Measurements from ENCODE around the gene RIOX2.

GRCh38 chr3:97899331-97899730, 72.9 kb downstream of the RIOX2 start:
- TF ChIP-seq JUND (IDR thresholded peaks at IDR 0.05; ENCODE audit: low read length), result no peak
- no peak for TF ChIP-seq BCL11A (IDR thresholded peaks at IDR 0.05; ENCODE audit: low read depth in 2 of 2, low read length in 2 of 2)
- TF ChIP-seq CTCF (IDR thresholded peaks at IDR 0.05; ENCODE audit: control extremely low read depth in 1 of 3, insufficient read depth in 1 of 3, low read depth in 1 of 3, low read length in 3 of 3), result no peak
- no peak for TF ChIP-seq RAD21 (IDR thresholded peaks at IDR 0.05 in 1 of 2, conservative IDR thresholded peaks at IDR 0.05 in 1 of 2; ENCODE audit: low read depth in 2 of 2, low read length in 2 of 2)
- TF ChIP-seq E2F6 (IDR thresholded peaks at IDR 0.05), result no peak
- TF ChIP-seq TBP (IDR thresholded peaks at IDR 0.05; ENCODE audit: low read depth, low read length), result no peak
- no peak for TF ChIP-seq POLR2AphosphoS5 (IDR thresholded peaks at IDR 0.05; ENCODE audit: low read depth, low read length)
- no peak for TF ChIP-seq TEAD4 (IDR thresholded peaks at IDR 0.05; ENCODE audit: low read depth, low read length)
- no peak for TF ChIP-seq MAX (IDR thresholded peaks at IDR 0.05)
- TF ChIP-seq CBX5 (IDR thresholded peaks at IDR 0.05; ENCODE audit: low read depth, low read length), result no peak
